GM12875 (cell line): ENCODE data around the gene LMO1.

Experiments used
- H3K4me3 ChIP-seq: one replicate; pipeline ENCODE4 v1.5.1; 2011; ENCODE audit warnings: low read depth, low read length, control low read depth
- CTCF ChIP-seq: IDR thresholded peaks from 2 replicates; pipeline ENCODE4 v1.5.1; 2011; ENCODE audit warnings: low read depth, mild to moderate bottlenecking, control low read depth, inconsistent platforms, low read length, moderate library complexity, borderline replicate concordance; ENCODE audit not compliant: insufficient read depth

LMO1 gene

GRCh38 chr11:8204025-8204424 is 59.7 kb downstream of the LMO1 start:
- no peak overlapping the region for H3K4me3 ChIP-seq
- TF ChIP-seq CTCF: no peak

- H3K4me3 ChIP-seq: no peak overlapping the region
- no peak for TF ChIP-seq CTCF
These were observed 60.3 kb downstream of the LMO1 start for GRCh38 chr11:8203414-8203715.

GRCh38 chr11:8202516-8203413 is 60.9 kb downstream of the LMO1 start:
- TF ChIP-seq CTCF: no peak
- no peak overlapping the region for H3K4me3 ChIP-seq

- TF ChIP-seq CTCF: no peak
- H3K4me3 ChIP-seq: no peak overlapping the region
These were observed 61.9 kb downstream of the LMO1 start for GRCh38 chr11:8201644-8202365.

- no peak for TF ChIP-seq CTCF
- no peak overlapping the region for H3K4me3 ChIP-seq
These were observed 64.0 kb downstream of the LMO1 start for GRCh38 chr11:8199676-8200075.

- no peak overlapping the region for H3K4me3 ChIP-seq
- no peak for TF ChIP-seq CTCF
These were observed 66.9 kb downstream of the LMO1 start for GRCh38 chr11:8196749-8197148.

- no peak for TF ChIP-seq CTCF
- no peak overlapping the region for H3K4me3 ChIP-seq
These were observed 68.7 kb downstream of the LMO1 start for GRCh38 chr11:8194956-8195355.
